ENCODE data around the gene MYRIP.
"Not testable (repeated sequence)": the region's sequence is repeated elsewhere in the genome, so short reads cannot be mapped to it uniquely, and the experiment has no call there.

MYRIP gene

DNA sequence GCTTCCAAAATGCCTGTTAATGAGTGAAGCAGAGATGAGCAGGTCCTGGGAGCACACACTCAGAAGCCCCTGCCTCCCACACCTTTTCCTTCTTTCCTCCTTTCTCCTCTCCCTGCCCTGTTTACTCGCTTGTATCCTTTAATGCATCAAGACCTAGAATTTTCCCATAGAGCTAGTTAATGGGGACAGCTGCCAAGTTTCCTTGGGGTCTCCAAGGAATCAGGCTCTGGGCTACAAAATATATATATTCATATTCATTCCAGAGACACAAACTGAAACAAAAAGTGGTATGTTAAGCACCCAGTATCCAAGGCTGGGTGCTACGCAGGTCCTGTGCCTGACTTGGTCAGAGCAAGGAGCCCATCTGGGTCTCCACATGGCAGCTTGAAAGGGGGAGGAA, 235.6 kb downstream of the MYRIP start:
- no peak for DNase-seq

DNA sequence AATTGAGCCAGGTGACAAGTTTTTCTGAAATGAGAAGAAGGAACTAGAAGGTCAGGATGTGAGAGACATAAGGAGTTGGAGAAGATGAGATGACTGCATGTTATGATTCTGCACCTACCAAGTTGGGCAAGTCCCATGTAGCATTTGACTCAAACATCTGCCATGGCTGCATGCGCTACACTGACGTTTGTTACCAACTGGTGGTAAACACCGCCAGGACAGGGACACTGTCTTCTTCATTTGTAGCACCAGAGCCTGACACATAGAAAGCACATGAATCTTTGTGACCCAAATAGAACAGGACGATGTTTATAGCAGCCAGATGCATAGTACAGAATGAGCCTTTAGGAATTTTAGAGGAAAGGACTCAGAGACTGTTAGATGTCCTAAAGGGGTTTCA, 236.7 kb downstream of the MYRIP start:
- no peak for DNase-seq

DNA sequence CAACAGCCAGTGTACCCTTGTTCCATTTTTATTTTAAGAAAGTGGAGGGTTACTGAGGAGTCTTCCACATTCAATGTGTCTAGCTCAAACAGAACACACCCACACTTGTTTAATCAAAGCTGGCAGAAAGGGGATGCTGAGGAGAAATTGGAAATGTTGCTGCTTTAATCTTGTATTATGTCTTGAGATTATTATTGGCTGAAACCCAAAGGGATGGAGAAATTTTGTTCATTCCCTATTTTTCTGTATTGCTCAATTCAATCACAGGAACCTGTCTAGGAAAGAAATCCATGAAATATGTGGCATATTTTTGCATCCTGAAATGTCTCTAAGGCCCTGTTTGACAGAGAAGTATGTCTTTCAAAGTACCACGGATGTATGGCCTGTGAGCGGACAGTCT, 238.0 kb downstream of the MYRIP start:
- DNase-seq = no peak

DNA sequence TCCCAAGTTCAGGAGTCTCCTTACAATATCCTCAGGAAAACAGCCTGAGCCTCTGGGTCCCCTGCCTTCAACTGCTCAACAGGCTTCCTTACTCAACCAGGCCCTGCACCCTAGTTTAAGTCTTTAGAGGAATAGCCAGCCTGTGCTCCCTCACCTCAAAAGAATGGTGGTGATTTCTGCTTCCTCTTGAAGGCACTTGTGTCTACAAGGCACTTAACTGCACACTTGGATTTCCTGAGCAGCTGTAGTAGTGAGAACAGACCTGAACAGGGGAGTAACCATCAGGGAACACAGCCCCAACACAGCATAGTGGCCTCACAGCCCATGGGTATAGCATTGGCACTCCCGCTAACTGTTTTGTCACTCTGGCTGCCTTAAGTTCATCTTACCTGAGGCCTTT, 244.3 kb downstream of the MYRIP start:
- no peak for DNase-seq

DNA sequence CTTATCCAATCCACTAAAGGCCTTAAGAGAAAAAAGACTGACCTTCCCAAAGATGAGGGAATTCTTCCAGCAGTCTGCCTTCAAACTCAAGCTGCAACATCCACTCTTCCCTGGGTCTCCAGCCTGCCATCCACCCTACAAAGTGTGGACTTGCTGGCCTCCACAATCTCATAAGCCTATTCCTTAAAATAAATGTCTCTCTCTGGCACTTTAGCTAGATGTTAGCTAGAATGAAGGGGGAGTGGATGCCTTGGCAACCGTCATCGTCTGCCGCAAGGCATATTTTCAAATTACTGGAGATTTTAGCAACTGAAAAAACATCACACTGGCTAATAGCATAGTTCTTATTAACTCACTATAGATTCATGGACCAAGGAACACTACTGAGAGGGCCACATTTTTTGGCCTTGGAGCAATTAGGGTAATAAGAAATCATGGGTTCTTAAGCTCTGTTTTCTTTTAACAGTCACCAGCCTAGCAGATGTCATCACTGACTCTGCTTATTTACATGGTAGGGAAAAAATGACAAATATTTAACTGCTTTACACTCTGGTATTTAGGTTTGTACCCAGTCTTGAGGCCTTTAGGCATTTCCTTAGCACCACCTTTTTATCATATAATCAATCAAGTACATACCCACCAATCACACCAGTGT, 245.3 kb downstream of the MYRIP start:
- no peak for DNase-seq

DNA sequence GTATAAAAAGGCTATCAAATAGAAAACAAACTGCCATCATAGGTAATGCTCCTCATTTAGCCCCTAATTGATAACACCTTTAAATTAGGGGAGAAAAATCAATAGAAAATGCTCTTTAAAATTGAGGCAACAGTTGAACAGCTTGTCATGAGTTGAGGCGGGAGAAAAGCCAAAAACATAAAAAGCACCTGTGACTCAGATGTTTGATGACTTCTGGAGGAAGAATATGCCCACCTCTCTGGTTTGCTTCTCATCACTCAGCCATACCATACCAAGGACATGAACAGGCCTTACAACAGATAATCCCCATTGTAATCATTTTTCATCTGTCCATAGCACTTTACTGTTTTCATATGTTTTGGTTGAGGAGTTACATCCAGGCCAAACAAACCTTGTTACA, 246.0 kb downstream of the MYRIP start:
- DNase-seq = no peak

DNA sequence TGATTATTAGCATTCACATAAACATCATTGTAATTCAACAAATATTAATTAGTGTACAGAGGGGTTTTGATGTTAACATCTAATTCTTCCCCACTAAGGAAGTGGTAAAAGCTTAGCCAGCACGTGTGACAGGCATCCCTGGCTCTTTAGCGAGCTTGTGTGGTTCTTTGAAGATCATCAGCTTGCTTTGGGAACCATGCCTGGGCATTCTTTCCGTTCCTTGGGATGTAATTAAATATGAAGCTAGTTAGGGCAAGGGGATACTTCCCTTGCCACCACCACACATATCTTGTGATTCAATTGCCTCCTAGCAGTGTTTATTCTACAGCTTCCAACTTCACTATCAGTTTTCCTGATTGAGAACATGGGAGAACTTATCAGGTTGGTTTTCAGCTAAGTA, 246.5 kb downstream of the MYRIP start:
- no peak for DNase-seq

DNA sequence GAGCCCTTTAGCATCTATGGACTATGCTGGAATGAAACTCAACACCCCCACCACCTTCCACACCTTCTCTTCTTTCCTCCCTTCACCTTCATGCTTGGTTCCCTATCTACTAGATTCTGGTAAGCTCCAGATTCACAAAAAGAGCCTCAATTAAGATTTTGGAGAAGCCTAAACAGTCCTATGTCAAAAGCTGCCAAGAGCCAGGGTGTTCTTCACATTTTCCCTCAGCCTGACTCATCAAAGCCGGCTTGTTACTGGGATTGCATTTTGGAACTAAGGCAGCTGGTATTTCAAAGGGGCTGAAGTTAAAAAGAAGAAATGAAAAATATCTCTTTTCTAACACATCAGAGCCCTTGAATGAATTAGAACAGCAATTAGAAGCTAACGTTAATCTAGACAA, 247.7 kb downstream of the MYRIP start:
- no peak for DNase-seq

DNA sequence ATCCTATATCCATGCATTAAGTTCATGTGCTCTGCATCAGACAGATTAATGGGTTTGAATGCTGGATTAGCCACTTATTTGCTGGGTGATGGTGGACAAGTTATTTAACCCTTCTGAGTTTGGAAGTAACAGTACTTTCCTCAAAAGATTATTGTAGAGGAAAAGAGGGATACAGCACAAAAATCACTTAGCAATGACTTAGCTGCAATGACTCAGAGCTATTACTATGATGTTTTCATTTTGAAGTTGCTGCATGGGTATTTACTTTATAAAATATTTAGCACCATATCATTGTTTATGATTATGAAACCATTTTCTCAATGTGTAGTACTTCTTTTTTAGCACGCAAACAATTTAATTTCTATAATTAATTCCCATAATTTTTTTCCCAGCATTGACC, 248.4 kb downstream of the MYRIP start:
- no peak for DNase-seq

DNA sequence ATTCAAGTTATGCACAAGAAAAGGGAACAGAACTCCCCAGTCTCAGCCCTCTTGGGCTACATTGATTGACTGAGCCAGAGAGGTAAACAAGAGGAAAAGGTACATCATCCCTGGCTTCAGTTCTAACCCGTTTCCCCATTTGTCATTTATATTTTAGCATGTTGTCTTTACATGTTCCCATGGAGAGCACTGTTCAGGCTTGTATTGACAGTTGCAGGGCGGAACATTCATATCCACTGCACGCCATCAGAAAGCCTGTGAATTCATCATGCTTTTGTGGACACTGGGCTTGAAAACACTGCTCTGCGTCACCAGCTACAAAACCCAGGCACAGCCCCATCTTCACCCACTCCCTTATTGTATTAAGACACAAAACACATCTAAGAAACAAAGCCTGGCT, 259.2 kb downstream of the MYRIP start:
- DNase-seq = no peak

DNA sequence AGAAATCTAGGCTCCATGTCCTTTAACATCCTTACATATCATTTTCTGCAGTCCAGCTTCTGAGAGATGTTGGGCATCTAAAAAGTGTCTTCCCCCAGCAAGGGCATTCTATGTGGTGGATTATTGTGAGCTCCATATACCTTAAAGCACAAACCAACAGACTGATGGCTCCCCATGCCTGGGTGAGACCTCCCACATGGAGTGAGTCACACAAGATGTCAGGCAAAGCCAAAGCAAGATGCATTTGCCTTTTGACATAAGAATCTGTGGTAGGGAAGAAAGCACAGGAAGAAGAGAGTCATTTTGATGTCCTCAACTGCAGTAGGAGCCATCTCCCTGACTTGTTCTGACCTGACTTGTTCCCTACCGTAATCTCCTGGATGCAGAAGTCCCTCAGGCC, 261.4 kb downstream of the MYRIP start:
- DNase-seq = no peak

DNA sequence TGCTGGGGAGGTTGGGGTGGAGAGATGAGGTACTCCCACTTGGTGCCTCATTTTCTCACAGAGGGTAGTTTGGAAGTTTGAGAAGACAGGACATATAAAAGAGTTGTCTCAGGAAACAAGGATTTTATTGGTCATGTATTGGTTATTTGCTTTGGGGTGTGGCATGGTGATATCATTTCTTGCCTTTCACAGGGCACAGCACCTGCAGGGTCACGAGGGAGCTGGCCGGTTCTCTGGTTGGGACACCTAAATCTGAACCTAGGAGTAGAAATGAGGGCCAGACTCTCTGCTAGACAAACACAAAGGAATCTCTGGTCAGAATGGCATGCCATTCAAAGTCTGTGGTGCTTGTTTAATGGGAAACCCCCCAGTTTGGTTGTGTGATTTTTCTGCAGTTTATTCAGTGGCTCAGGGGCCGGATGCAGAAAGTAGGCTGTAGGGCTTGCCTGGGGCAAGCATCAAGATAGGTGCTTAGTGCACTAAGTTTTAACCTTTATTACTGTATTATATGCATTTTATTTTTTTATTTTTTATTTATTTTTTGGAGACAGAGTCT, 262.4 kb downstream of the MYRIP start:
- DNase-seq = no peak

DNA sequence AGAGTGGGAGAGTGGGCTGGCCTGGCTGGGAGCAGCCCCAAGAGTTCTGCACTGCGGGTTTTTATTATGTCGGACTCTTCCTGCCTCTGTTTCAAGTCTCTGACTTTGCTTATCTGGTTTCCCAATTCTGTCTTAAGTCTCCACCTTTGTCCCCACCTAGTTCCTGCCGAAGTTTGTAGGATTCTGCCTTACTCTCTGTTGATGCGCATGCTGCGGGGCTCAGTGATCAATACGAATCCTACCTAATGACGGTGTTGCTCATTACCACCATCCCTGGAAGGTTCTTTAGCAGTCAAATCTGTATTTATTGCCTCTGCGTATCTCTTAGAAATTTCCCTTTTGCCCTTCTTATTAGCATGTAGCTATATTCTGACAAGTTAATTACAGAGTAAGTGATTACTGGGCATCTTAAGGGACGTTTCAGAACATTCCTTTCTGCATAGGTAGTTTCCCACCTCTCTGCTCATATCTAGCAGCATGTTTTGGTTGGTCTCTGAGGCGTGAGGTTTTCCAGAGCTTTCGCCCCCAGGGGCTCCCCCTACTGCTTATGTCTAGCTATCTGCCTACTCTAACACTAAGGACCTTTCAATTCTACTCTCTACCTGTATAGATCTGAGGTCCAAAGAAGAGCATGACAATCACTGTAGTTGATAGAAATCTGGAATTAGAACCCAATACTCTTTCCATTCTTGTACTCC, 264.1 kb downstream of the MYRIP start:
- peak; percentile 47 for DNase-seq

DNA sequence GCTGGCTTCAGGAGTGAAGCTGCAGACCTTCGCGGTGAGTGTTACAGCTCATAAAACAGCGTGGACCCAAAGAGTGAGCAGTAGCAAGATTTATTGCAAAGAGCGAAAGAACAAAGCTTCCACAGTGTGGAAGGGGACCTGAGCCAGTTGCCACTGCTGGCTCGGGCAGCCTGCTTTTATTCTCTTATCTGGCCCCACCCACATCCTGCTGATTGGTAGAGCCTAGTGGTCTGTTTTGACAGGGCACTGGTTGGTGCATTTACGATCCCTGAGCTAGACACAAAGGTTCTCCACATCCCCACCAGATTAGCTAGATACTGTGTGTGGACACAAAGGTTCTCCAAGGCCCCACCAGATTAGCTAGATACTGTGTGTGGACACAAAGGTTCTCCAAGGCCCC, 267.7 kb downstream of the MYRIP start:
- not testable (repeated sequence) for DNase-seq

DNA sequence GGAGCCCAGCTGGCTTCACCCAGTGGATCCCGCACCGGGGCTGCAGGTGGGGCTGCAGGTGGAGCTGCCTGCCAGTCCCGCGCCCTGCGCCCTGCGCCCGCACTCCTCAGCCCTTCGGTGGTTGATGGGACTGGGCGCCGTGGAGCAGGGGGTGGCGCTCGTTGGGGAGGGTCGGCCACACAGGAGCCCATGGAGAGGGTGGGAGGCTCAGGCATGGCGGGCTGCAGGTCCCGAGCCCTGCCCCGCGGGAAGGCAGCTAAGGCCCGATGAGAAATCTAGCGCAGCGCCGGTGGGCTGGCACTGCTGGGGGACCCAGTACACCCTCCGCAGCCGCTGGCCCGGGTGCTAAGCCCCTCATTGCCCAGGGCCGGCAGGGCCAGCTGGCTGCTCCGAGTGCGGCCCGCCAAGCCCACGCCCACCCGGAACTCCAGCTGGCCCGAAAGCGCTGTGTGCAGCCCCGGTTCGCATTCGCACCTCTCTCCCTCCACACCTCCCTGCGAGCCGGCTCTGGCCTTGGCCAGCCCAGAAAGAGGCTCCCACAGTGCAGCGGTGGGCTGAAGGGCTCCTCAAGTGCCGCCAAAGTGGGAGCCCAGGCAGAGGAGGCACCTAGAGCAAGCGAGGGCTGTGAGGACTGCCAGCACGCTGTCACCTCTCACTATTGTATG, 268.6 kb downstream of the MYRIP start:
- DNase-seq = not testable (repeated sequence)

DNA sequence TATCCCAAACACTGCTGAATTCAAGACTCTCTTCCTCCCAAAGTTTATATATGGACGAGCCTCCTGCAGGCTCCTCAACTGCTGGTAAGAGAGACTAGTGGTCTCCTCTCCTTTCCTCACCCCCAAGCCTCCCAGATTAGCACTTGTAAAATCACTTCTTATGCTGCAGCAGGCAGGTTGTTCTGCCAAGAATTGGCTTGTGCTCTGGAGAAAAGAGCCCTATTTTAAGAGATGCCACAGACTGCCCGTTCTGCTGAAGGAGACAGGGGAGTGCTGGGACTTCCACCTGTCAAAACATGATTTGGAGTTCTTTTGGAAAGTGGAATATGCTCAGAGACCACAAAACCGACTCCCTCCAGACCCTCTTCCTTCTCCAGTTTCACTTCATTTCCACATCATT, 269.2 kb downstream of the MYRIP start:
- no peak for DNase-seq

DNA sequence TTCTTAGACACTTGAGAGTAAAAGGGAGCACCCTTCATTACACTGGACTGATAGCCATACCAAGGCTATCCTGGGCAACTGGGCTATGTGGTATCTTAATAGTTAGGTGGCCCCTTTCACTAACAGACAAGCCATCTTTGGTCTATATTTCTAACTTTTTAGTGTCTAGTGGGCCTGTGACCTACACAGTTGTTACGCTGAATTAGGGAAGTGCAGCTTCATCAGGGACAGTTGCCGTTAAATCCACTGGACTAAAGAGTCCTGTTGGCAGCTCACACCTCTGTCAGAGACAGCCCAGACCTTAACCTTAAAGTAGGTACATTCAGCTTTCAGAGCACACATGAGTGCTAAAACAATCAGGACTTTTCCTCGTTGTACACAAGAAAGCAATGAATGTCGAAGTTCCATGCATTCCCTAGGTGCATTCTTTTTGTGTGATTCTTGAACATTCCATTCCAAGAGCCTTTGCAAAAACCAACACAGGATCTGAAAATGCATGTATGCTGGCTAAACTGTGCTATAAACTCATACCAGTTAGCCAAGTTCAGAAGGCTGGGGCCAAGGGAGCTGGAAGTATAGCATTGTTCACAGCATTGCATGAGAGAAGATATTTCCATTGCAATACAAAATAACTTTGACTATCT, 269.9 kb downstream of the MYRIP start:
- no peak for DNase-seq

DNA sequence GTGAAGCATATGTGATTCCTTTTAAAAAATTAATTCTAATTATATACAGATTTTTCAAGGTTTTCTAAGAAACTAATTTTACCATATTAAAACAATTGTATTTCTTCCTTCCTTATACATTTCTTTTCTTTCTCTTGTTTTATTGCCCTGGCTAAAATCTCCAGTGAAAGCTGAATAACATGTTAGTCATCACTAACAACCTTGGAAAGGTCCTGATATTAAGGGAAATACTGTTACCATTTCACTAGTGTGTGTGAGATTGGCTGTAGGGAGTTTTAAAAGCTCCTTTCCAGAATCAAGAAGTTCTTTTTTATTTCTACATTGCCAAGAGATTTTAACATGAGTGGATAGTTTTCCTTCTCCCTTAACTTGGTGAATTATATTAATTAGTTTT, 270.4 kb downstream of the MYRIP start:
- DNase-seq = no peak

DNA sequence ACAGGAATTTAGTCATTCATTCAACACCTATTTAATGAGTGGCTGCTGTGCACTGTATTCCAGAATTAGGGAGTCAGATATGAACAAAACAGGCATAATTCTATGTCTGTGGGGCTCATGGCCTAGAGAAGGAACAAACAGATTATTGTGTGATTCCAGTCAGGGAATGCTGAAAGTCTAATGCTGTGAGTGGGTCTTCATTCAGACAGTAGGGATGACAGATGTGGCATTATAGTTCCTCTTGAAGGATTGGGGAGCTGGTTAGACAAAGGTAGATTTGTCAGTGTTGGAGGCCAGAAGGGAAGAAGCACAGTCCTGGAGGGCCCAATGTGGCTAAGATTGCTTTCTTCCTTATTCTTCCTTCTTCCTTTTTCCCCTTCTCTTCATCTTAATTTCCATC, 273.7 kb downstream of the MYRIP start:
- no peak for DNase-seq

DNA sequence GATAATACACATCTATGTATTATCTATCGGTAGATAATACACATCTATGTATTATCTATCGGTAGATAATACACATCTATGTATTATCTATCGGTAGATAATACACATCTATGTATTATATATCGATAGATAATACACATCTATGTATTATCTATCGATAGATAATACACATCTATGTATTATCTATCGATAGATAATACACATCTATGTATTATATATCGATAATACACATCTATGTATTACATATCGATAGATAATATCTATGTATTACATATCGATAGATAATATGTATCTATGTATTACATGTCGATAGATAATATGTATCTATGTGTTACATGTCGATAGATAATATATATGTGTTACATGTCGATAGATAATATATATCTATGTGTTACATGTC, 275.0 kb downstream of the MYRIP start:
- DNase-seq = not testable (repeated sequence)

DNA sequence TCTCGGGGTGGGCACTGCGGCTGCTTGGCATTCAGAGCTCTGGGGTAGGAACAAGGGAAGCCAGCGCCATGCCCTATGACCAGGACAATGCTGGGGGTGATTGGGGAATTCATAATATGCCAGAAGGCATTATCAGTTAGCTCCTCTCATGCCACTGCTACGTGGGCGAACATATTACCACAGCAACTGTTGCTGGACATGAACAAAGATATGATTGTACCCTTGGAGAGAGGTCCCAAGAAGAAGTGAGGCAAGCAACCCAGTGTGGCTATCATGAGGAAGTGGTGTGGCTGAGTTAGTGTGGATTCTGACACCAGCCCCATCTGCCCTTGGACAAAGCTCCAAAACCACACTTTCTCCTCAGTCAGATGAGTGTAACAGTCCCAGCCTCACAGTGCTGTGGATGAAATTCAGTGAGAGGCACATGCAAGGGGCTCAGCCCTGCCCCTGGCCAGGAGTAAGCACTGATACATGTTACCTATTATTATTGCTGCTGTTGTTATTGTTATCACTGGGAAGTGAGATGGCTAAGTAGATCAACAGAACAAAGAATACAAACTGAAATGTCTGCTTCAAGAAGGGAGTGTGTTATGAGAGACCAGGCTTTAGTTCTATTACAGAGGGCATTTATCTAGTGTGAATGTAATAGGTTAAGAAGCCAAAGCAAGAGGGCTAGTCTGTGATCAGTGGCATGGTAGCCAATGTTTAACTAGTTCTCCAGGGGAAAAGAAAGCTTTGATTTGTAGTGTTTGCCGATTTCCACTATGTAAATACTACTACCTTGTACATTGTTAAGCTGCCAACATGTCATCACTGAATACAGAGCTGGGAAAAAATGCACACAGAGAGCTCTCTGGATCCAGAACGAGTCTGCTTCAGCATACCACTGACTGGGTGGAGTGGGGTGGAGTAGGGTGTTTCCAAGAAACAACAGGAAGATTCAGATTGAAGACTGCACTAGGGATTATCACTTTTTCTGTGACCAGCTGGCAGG, 277.8 kb downstream of the MYRIP start:
- no peak for DNase-seq

DNA sequence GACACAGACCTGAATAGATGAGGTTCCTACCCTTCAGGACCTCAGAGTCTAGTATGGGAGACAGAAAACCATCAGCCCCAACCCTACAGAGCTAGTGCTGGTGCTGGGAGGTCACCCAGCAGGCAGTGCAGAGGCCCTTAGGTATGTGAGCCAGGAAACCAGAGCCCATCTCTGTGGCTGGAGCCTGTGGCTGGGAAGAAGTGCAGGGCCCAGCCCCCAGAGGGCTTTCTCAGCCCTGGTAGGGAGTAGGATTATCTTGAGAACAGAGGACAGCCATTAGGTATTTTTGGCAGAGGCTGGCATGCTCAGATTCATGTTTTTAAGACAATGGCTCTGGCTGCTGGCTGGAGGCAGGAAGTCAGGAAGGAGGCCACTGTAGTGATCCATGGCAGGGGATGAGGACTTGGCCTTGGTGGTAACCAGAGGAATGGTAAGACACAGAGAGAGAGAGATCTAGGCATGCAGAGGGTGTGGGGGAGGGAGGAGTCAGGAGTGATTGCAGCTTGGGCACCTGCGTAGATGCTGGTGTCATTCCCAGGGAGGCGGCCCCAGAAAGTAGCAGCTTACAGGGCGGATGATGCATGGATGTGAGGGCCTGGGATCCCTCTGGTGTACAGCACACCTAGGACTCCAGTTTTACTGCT, 279.2 kb downstream of the MYRIP start:
- DNase-seq = no peak
